Ecto neural progenitor cell (in vitro differentiated cells): ENCODE data around the gene MAN1B1.
A peak's percentile ranks its signal among the peaks of the same experiment; 100 is the strongest.
"Not testable (repeated sequence)": the region's sequence is repeated elsewhere in the genome, so short reads cannot be mapped to it uniquely, and the experiment has no call there.

Source experiments
- DNase-seq: peaks from one replicate; pipeline ENCODE4 v3.0.0-alpha.2; 2018; ENCODE audit warnings: low spot score

The MAN1B1 gene

DNA sequence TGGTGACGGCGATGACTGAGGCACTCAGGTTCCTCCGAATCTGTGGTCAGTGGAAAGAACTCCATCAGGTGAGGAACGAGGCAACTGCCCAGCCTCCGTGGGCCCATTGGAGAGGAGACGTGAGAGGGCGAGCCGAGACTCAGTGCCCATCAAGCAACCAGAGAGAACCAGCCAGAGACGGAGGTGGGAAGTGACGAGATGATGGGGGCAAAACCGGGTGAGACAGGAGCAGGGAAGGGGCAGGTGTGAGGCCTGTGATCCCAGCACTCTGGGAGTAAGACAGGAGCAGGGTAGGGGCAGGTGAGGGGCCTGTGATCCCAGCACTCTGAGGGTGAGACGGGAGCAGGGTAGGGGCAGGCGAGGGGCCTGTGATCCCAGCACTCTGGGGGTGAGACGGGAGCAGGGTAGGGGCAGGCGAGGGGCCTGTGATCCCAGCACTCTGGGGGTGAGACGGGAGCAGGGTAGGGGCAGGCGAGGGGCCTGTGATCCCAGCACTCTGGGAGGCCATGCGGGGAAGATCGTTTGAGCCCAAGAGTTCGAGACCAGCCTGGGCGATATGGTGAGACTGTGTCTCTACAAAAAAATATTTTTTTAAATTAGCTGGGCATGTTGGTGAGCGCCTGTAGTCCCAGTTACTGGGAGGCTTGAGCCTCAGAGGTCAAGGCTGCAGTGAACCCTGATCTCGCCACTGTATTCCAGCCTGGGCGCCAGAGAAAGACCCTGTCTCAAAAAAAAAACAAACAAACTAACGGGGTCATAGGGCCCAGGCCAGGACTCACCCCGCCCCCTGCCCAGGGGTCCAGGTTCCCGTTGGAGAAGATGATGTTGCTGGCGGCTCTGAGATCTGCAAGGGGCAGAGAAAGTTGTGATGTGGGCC is 24.4 kb downstream of the MAN1B1 start:
- DNase-seq, result no peak

GRCh38 chr9:137111788-137112563 is 25.2 kb downstream of the MAN1B1 start:
- no peak for DNase-seq

DNA sequence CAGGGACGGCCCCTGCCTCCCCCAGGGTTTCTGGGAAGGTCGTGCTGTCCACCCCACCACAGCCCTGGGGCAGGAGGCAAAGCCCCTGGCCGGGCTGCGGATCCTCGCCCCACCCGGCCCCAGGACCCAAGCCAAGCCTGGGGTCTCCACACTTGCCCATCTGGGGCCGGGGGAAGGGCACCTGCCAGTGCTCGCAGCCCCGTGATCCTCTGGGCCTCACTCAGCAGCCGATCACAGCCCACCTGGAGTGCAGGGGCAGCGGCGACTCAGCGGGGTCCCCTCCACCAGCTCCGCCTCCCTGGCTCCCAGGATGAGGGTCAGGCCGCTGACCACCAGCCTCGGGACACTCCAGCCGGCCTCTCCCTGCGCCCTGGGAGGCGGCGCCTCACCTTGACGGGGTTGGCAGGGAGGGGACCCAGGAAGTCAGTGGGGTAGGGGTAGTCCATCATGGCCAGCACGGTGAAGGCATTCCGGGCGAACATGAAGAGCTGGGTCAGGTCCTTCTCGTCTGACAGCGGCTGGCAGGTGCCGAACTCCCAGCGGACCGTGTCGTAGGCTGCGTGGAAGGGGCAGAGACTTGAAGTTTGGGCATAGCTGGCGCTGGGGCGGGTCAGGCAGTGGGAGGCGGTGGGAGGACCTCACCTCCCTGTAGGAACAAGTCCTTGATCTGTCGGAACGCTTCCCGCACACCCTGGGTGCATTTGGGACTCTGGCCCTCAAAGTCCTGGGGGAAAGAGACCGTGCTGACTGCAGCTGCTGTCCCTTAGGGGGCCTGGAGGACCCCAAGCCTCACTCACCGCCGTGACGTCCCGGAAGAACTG is 26.0 kb downstream of the MAN1B1 start:
- no peak for DNase-seq

GRCh38 chr9:137113385-137114159 is 26.8 kb downstream of the MAN1B1 start:
- no peak for DNase-seq

DNA sequence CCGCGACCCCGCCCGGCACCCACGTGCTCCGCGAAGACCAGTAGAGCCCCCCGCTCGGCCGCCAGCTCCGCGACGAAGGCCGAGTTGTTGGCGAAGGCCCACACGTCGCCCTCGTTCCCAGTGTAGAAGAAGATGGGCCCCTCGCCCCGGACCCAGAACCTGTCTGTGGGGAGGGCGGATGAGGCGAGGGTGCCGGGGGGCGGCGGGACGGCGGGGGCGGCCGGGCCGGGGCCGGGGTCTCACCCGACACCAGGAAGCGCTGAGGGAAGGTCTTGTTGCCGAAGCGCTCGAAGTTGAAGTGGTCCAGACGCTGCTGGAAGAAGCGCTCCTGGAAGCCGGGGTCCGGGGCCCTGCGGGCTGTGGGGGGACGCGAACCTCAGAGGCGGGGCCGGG is 27.4 kb downstream of the MAN1B1 start:
- no peak for DNase-seq

GRCh38 chr9:137114613-137115393 is 28.0 kb downstream of the MAN1B1 start, which contains the start of gene DPP7:
DPP7 (minus strand) TSS chr9:137114733; CDS start chr9:137114713, 20 bp downstream.
- peak; percentile 65 for DNase-seq

- no peak for DNase-seq
These were observed 28.7 kb downstream of the MAN1B1 start for GRCh38 chr9:137115394-137116026.

GRCh38 chr9:137116027-137116507 is 29.3 kb downstream of the MAN1B1 start:
- no peak for DNase-seq

GRCh38 chr9:137116728-137117127 is 29.9 kb downstream of the MAN1B1 start:
- no peak for DNase-seq

GRCh38 chr9:137117269-137117731 is 30.5 kb downstream of the MAN1B1 start:
- DNase-seq, result no peak

GRCh38 chr9:137118092-137118603 is 31.4 kb downstream of the MAN1B1 start:
- not testable (repeated sequence) for DNase-seq

DNA sequence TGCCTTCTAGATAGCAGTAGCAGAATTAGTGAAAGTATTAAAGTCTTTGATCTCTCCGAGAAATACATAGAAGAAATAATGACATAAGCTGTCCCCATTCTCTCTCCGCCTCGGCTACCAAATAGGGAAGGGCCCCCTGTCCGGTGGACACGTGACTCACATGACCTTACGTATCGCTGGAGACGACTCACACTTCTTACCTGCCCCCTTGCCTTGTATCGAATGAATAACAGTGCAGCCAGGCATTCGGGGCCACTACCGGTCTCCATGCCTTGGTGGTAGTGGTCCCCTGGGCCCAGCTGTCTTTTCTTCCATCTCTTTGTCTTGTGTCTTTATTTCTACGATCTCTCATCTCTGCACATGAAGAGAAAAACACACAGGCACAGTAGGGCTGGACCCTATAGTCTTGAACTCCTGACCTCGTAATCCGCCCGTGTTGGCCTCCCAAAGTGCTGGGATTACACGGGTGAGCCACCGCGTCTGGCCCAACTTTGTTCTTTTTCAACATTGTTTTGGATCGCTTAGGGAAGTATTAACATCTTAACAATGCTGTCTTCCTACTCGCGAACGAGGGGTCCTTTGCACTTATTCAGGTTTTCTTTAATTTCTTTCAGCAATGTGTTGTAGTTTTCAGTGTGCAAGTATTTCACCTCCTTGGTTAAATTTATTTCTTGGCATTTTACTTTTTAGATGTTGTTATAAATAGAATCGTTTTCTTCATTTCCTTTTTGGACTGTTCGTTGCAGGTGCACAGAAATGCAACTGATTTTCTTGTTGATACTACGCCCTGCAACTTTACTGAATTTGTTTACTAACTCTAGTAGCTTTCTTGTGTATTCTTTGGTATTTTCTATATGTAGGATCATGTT is 35.4 kb downstream of the MAN1B1 start:
- DNase-seq, result not testable (repeated sequence)

DNA sequence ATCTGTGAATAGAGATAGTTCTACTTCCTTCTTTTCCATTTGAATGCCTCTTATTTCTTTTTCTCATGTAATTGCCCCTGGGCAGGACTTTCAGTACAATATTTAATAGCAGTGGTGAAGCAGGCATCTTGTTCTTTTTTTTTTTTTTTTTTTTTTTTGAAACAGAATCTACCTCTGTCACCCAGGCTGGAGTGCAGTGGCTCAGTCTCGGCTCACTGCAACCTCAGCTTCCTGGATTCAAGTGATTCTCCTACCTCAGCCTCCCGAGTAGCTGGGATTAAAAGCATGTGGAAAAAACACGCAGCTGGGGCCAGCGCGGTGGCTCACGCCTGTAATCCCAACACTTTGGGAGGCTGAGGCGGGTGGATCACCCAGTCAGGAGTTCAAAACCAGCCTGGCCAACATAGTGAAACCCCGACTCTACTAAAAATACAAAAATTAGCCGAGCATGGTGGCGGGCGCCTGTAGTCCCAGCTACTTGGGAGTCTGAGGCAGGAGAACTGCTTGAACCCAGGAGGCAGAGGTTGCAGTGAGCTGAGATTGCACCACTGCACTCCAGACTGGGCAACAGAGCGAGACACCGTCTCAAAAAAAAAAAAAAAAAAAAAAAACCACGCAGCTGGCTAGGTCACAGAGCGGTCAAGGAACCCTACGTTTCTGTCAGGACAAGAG is 36.1 kb downstream of the MAN1B1 start:
- DNase-seq, result not testable (repeated sequence)

DNA sequence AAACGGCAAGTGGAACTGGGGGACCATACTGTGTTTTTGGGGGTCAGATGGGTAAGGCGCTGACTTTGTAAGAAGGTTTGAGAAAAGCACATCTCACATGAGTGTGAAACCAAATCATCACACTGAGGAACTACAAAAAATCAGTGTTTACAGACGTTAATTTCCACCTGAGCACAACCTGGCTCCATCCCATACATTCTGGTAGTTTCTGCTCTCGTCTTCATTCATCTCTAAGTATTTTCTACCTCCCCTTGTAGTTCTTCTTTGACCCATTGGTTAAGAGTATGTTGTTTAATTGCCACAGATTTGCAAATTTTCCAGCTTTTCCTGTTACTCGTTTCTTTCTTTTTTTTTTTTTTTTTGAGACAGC is 36.7 kb downstream of the MAN1B1 start:
- DNase-seq, result no peak

GRCh38 chr9:137123952-137124462 is 37.2 kb downstream of the MAN1B1 start:
- DNase-seq, result not testable (repeated sequence)

DNA sequence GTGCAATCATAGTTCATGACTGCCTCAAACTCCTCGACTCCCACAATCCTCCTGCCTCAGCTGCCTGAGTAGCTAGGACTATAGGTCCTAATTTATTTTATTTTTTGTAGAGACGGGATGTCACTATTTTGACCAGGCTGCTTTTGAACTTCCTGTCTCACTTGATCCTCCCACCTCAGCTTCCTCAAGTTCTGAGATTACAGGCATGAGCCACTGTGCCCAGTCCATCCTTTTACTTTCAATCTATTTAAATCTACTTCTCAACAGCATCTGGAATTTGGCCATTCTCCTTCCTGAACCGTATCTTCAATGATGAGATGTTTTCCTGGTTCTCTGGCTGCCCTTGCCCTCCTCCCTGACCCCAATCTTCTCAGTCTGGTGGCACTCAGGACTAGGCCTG is 40.0 kb downstream of the MAN1B1 start:
- DNase-seq, result no peak

DNA sequence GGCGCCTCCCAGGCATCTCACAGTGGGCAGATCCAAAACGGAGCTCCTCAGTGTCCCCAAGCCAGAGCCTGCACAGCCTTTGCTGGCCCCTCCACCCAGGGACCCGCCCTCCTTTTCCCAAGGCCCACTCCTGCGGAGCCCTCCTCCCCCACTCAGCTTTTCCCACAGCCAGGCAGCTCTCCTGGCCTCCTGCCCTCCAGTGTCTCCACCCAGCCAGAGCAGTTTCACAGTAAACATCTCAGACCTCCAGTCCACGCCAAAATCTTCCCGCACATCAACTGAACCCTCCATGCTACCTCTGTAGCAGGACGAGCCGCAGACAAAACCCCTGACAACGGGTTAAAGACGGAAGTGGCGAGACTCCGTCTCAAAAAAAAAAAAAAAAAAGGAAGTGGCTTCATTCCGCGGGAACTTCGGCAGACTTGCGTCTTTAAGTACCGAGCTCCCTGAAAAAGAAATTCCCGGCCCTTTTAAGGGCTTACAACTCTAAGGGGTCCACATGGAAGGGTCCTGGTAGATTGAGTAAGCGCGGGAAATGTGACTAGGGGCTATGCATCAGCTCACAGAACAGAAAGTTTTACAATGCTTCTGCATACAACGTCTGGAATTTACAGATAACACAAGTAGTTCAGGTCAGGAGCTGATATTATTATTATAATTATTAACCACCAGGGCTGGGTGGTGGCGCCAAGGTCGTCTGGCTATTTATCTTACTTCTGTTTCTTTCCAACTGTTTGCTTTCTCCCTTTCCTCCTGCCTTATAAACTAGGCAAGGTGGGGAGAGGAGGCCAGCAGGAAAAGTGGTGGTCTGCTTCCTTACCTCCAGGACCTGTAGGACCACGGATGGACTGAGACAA is 40.7 kb downstream of the MAN1B1 start:
- DNase-seq, result no peak
